Liver (tissue), 9 donors: Measurements from ENCODE around the gene FGF3. TPM values are rescaled to one million over a fixed set of nuclear protein-coding genes. Genes with fewer than 3 reads are reported as not detected.

Experiments used
- DNase-seq: peaks from one replicate; pipeline ENCODE4 v3.0.0-alpha.2; 2017; ENCODE audit warnings: low spot score
- H3K27ac ChIP-seq, 2 donors: one replicate each; pipeline ENCODE4 v1.7.0; 2013; ENCODE audit warnings: inconsistent platforms in 2 of 2, low read length in 2 of 2, control low read depth in 1 of 2, low read depth in 1 of 2, mild to moderate bottlenecking in 1 of 2
- H3K27me3 ChIP-seq, 4 donors: one replicate each; pipeline versions ENCODE4 v1.6.1 to v1.7.0; 2013; ENCODE audit warnings: low read length in 3 of 4, inconsistent platforms in 1 of 4, mild to moderate bottlenecking in 1 of 4, moderate library complexity in 1 of 4; ENCODE audit not compliant: control insufficient read depth in 4 of 4, insufficient read depth in 4 of 4
- H3K36me3 ChIP-seq, 4 donors: one replicate each; pipeline versions ENCODE4 v1.6.1 to v1.7.0; 2013; ENCODE audit warnings: low read length in 3 of 4, mild to moderate bottlenecking in 3 of 4, low read depth in 1 of 4, moderate library complexity in 1 of 4; ENCODE audit not compliant: control insufficient read depth in 4 of 4, insufficient read depth in 3 of 4
- H3K4me1 ChIP-seq, 4 donors: one replicate each; pipeline versions ENCODE4 v1.6.1 to v1.7.0; 2013; ENCODE audit warnings: low read length in 3 of 4, mild to moderate bottlenecking in 3 of 4, moderate library complexity in 1 of 4; ENCODE audit not compliant: control insufficient read depth in 4 of 4, insufficient read depth in 4 of 4
- H3K4me3 ChIP-seq, 3 donors: one replicate each; pipeline versions ENCODE4 v1.6.1 to v1.7.0; 2013; ENCODE audit warnings: low read length in 3 of 3, control low read depth in 1 of 3, low read depth in 1 of 3, mild to moderate bottlenecking in 1 of 3
- H3K9ac ChIP-seq, 2 donors: one replicate each; pipeline ENCODE4 v1.7.0; 2013; ENCODE audit warnings: low read length in 2 of 2, mild to moderate bottlenecking in 2 of 2, moderate library complexity in 2 of 2, control low read depth in 1 of 2, low read depth in 1 of 2
- H3K9me3 ChIP-seq, 4 donors: one replicate each; pipeline versions ENCODE4 v1.6.1 to v1.7.0; 2013; ENCODE audit warnings: low read length in 3 of 4; ENCODE audit not compliant: control insufficient read depth in 4 of 4
- EGR1 ChIP-seq, 2 donors: IDR thresholded peaks; 2 replicates each; pipeline ENCODE4 v1.6.1; 2016 to 2018; ENCODE audit warnings: antibody characterized with exemption in 2 of 2, low read depth in 2 of 2
- FOXA1 ChIP-seq: IDR thresholded peaks from 2 replicates; pipeline ENCODE4 v1.6.1; 2016; ENCODE audit warnings: antibody characterized with exemption
- FOXA2 ChIP-seq: IDR thresholded peaks from 2 replicates; pipeline ENCODE4 v1.6.1; 2016; ENCODE audit warnings: antibody characterized with exemption
- GABPA ChIP-seq, 2 donors: IDR thresholded peaks in 1 of 2; conservative IDR thresholded peaks in 1 of 2; 2 replicates each; pipeline ENCODE4 v1.6.1; 2016; ENCODE audit warnings: antibody characterized with exemption in 2 of 2, mild to moderate bottlenecking in 1 of 2, moderate library complexity in 1 of 2
- HNF4A ChIP-seq, 2 donors: conservative IDR thresholded peaks; 2 replicates each; pipeline ENCODE4 v1.6.1; 2016; ENCODE audit warnings: antibody characterized with exemption in 2 of 2, mild to moderate bottlenecking in 2 of 2
- HNF4G ChIP-seq: IDR thresholded peaks from 2 replicates; pipeline ENCODE4 v1.6.1; 2016; ENCODE audit warnings: antibody characterized with exemption
- JUND ChIP-seq, 2 donors: IDR thresholded peaks; 2 replicates each; pipeline ENCODE4 v1.6.1; 2016; ENCODE audit warnings: antibody characterized with exemption in 2 of 2
- NR2F2 ChIP-seq: IDR thresholded peaks from 2 replicates; pipeline ENCODE4 v1.6.1; 2016; ENCODE audit warnings: antibody characterized with exemption
- RAD21 ChIP-seq, 2 donors: IDR thresholded peaks; 2 replicates each; pipeline ENCODE4 v1.6.1; 2016; ENCODE audit warnings: antibody characterized with exemption in 2 of 2, mild to moderate bottlenecking in 2 of 2
- RXRA ChIP-seq, 2 donors: IDR thresholded peaks; 2 replicates each; pipeline ENCODE4 v1.6.1; 2017 to 2018; ENCODE audit warnings: antibody characterized with exemption in 2 of 2, mild to moderate bottlenecking in 1 of 2
- SP1 ChIP-seq: IDR thresholded peaks from 2 replicates; pipeline ENCODE4 v1.6.1; 2018; ENCODE audit warnings: antibody characterized with exemption, mild to moderate bottlenecking
- TAF1 ChIP-seq: conservative IDR thresholded peaks from 2 replicates; pipeline ENCODE4 v1.6.1; 2016; ENCODE audit warnings: antibody characterized with exemption, mild to moderate bottlenecking
- WGBS: extraction: QIAGEN DNeasy Blood & Tissue Kit; methylation state at CpG from one replicate; pipeline ENCODE4 v1.1.7; 2013; 5-methylcytosine and 5-hydroxymethylcytosine counted together
- polyA plus RNA-seq, 2 donors: library from polyadenylated mRNA; stranded (reverse) in 1 of 2; unstranded in 1 of 2; fragments of 200-250 nt in 1 of 2; fragments of >200 nt in 1 of 2; fragmentation: Nextera tagmentation in 1 of 2; extraction: Ambion mirVana in 1 of 2; gene quantifications; one replicate each; pipeline versions ENCODE4 v1.2.1 to v1.2.3, GENCODE V29; 2013 to 2015
- total RNA-seq, 2 donors: library from RNA; depleted of rRNA; stranded (reverse); fragments of >200 nt; gene quantifications; one replicate each; pipeline ENCODE4 v1.2.3, GENCODE V29; 2014
- TF ChIP-seq, protein P1 (sequence below): fragments of 150-350 bp; IDR thresholded peaks from 2 replicates; pipeline ENCODE4 v1.5.1; 2017; ENCODE audit warnings: improper control_type of control experiment, low read depth, low read length; ENCODE audit not compliant: missing input control
- TF ChIP-seq, protein P2 (sequence below): IDR thresholded peaks from 2 replicates; pipeline ENCODE4 v1.6.1; 2016; ENCODE audit warnings: antibody characterized with exemption
- TF ChIP-seq, protein P3 (sequence below): IDR thresholded peaks from 2 replicates; pipeline ENCODE4 v1.6.1; 2016; ENCODE audit warnings: antibody characterized with exemption, mild to moderate bottlenecking
- TF ChIP-seq, protein P4 (sequence below): IDR thresholded peaks from 2 replicates; pipeline ENCODE4 v1.6.1; 2016; ENCODE audit warnings: antibody characterized with exemption
- TF ChIP-seq, protein P5 (sequence below): IDR thresholded peaks from 2 replicates; pipeline ENCODE4 v1.6.1; 2016; ENCODE audit warnings: antibody characterized with exemption
- donor health status: healthy.
- donor health status: healthy.
- donor health status: healthy.
- donor health status: healthy.
- donor health status: healthy.

Gene FGF3
- total and polyA plus RNA-seq, 4 donors = not detected

DNA sequence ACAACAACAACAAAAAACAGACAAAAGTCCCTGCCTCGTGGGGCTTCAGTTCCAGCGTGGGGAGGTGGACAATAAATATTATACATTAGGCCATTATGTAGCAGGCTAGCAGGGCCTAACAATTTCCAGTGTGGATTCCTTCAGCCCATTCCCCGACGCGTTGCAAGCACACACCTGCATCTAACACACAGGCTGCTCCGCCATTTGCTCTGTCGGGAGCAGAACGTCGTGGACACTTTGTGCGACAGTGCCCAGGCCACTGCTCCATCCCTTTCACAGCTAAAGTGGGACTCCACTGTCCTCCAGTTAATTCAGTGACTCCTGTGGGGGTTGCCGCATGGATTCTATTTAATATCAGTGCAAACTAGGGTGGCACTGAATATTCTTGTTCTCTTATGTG, 10.9 kb upstream of the FGF3 start:
- no peak for DNase-seq
- 94% methylated on average over 11 of the region's 11 CpGs for whole genome bisulfite sequencing
- H3K27me3 ChIP-seq = no peaks in the 10 kb centered on the region

DNA sequence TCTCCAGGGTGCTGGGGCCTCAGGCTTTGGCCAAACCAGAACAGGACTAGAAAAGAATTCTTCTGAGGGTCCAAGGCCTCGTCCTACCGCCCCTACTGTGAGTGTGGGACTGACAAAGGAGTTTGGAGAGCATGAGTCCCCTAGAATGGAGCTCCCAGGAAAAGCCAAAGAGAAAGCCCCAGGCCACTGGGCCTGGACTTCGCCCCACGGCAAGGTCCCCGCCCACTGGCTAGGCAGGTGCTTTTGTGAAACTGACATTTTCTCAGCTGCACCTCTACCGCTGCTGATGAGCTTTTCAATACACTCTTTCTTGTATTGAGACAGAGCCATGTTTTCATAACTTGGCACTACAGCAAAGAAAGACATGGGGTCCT, 9.7 kb upstream of the FGF3 start:
- WGBS = 84% methylated on average over 6 of the region's 6 CpGs
- Histone ChIP-seq H3K4me1 (peaks cover 0 to 7% (median 3%) of the 10 kb centered on the region in 4 donors), H3K27me3 (no peaks in the 10 kb centered on the region), H3K4me3 (no peak overlapping the region), H3K9me3 (no peaks in the 10 kb centered on the region), H3K9ac (no peak overlapping the region), H3K36me3 (no peaks in the 10 kb centered on the region), H3K27ac (no peak overlapping the region)
- TF ChIP-seq RXRA (IDR thresholded peaks at IDR 0.05) = no peak
- no peak for TF ChIP-seq GABPA (IDR thresholded peaks at IDR 0.05 in 1 of 2, conservative IDR thresholded peaks at IDR 0.05 in 1 of 2)
- TF ChIP-seq HNF4A (conservative IDR thresholded peaks at IDR 0.05) = peak; percentile 10 to 32
- no peak for DNase-seq

More for the DNA sequence above, 10.9 kb upstream of the FGF3 start:
- Histone ChIP-seq H3K4me3 (no peak overlapping the region), H3K9me3 (no peaks in the 10 kb centered on the region), H3K36me3 (no peaks in the 10 kb centered on the region), H3K4me1 (peaks cover 0 to 7% (median 3%) of the 10 kb centered on the region in 4 donors), H3K27ac (no peak overlapping the region), H3K9ac (no peak overlapping the region)
- TF ChIP-seq GABPA (IDR thresholded peaks at IDR 0.05 in 1 of 2, conservative IDR thresholded peaks at IDR 0.05 in 1 of 2) (no peak), HNF4G (no peak), RXRA (IDR thresholded peaks at IDR 0.05) (no peak), RAD21 (IDR thresholded peaks at IDR 0.05) (no peak), EGR1 (IDR thresholded peaks at IDR 0.05; ENCODE audit: low read depth in 2 of 2) (no peak), JUND (IDR thresholded peaks at IDR 0.05) (no peak), FOXA2 (no peak)
- TF ChIP-seq, protein P1, sequence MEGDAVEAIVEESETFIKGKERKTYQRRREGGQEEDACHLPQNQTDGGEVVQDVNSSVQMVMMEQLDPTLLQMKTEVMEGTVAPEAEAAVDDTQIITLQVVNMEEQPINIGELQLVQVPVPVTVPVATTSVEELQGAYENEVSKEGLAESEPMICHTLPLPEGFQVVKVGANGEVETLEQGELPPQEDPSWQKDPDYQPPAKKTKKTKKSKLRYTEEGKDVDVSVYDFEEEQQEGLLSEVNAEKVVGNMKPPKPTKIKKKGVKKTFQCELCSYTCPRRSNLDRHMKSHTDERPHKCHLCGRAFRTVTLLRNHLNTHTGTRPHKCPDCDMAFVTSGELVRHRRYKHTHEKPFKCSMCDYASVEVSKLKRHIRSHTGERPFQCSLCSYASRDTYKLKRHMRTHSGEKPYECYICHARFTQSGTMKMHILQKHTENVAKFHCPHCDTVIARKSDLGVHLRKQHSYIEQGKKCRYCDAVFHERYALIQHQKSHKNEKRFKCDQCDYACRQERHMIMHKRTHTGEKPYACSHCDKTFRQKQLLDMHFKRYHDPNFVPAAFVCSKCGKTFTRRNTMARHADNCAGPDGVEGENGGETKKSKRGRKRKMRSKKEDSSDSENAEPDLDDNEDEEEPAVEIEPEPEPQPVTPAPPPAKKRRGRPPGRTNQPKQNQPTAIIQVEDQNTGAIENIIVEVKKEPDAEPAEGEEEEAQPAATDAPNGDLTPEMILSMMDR = no peak

DNA sequence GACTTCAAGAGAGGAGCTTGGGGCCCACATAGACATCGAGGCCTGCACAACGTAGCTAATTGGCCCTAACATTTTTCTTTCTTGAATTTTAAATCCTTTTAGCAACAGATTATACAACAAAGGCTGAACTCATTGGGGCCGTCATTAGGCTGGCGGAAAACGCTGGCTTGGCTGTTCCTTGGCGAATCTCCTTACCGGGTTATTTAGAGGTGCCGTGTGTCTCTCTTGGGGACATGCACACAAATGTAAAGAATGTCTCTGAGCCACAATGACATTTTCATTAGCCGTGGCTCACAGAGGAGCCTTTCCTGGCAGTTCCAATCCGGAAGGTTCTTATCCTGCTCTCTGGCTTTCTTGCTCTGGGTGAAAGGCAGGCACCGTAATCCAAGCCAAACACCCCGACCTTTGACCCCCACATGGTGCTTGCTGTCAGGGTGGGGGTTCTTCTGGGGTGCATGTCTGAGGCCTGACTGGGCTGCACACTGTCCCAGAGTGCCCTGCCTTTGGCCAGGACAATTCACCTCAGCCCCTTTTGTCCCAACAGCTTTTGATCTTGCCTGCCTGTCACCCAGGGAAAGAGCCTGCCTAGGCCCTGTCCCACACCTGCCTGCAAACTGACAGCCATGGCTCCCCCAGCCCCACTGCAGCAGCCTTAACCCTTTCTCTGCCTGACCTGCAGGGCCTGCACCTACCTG, 9.2 kb upstream of the FGF3 start:
- peaks cover 0 to 7% (median 3%) of the 10 kb centered on the region in 4 donors for H3K4me1 ChIP-seq
- no peak overlapping the region for H3K27ac ChIP-seq
- H3K36me3 ChIP-seq = no peaks in the 10 kb centered on the region
- no peak for DNase-seq
- no peak overlapping the region for H3K4me3 ChIP-seq
- 76% methylated on average over 12 of the region's 12 CpGs for WGBS
- TF ChIP-seq, protein P2, sequence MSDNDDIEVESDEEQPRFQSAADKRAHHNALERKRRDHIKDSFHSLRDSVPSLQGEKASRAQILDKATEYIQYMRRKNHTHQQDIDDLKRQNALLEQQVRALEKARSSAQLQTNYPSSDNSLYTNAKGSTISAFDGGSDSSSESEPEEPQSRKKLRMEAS = no peak
- TF ChIP-seq TAF1 = no peak
- no peak for TF ChIP-seq SP1
- no peak for TF ChIP-seq EGR1 (IDR thresholded peaks at IDR 0.05; ENCODE audit: low read depth in 2 of 2)
- no peak for TF ChIP-seq FOXA2
- TF ChIP-seq, protein P3, sequence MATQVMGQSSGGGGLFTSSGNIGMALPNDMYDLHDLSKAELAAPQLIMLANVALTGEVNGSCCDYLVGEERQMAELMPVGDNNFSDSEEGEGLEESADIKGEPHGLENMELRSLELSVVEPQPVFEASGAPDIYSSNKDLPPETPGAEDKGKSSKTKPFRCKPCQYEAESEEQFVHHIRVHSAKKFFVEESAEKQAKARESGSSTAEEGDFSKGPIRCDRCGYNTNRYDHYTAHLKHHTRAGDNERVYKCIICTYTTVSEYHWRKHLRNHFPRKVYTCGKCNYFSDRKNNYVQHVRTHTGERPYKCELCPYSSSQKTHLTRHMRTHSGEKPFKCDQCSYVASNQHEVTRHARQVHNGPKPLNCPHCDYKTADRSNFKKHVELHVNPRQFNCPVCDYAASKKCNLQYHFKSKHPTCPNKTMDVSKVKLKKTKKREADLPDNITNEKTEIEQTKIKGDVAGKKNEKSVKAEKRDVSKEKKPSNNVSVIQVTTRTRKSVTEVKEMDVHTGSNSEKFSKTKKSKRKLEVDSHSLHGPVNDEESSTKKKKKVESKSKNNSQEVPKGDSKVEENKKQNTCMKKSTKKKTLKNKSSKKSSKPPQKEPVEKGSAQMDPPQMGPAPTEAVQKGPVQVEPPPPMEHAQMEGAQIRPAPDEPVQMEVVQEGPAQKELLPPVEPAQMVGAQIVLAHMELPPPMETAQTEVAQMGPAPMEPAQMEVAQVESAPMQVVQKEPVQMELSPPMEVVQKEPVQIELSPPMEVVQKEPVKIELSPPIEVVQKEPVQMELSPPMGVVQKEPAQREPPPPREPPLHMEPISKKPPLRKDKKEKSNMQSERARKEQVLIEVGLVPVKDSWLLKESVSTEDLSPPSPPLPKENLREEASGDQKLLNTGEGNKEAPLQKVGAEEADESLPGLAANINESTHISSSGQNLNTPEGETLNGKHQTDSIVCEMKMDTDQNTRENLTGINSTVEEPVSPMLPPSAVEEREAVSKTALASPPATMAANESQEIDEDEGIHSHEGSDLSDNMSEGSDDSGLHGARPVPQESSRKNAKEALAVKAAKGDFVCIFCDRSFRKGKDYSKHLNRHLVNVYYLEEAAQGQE = no peak
- no peak for TF ChIP-seq GABPA (IDR thresholded peaks at IDR 0.05 in 1 of 2, conservative IDR thresholded peaks at IDR 0.05 in 1 of 2)
- TF ChIP-seq, protein P4, sequence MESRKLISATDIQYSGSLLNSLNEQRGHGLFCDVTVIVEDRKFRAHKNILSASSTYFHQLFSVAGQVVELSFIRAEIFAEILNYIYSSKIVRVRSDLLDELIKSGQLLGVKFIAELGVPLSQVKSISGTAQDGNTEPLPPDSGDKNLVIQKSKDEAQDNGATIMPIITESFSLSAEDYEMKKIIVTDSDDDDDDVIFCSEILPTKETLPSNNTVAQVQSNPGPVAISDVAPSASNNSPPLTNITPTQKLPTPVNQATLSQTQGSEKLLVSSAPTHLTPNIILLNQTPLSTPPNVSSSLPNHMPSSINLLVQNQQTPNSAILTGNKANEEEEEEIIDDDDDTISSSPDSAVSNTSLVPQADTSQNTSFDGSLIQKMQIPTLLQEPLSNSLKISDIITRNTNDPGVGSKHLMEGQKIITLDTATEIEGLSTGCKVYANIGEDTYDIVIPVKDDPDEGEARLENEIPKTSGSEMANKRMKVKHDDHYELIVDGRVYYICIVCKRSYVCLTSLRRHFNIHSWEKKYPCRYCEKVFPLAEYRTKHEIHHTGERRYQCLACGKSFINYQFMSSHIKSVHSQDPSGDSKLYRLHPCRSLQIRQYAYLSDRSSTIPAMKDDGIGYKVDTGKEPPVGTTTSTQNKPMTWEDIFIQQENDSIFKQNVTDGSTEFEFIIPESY = no peak
- no peak for TF ChIP-seq NR2F2
- TF ChIP-seq JUND (IDR thresholded peaks at IDR 0.05) = no peak
- TF ChIP-seq, protein P5, sequence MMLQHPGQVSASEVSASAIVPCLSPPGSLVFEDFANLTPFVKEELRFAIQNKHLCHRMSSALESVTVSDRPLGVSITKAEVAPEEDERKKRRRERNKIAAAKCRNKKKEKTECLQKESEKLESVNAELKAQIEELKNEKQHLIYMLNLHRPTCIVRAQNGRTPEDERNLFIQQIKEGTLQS = no peak
- TF ChIP-seq FOXA1 = no peak
- H3K27me3 ChIP-seq = no peaks in the 10 kb centered on the region
- H3K9ac ChIP-seq = no peak overlapping the region
- no peaks in the 10 kb centered on the region for H3K9me3 ChIP-seq
